Measurements from ENCODE around the gene HHIPL1. TPM values are rescaled to one million over a fixed set of nuclear protein-coding genes. Genes with fewer than 3 reads are reported as not detected.

The HHIPL1 gene
- total RNA-seq, 4 donors from 2014 or later, result 2.7 to 9.6 (median 3.7) TPM

DNA sequence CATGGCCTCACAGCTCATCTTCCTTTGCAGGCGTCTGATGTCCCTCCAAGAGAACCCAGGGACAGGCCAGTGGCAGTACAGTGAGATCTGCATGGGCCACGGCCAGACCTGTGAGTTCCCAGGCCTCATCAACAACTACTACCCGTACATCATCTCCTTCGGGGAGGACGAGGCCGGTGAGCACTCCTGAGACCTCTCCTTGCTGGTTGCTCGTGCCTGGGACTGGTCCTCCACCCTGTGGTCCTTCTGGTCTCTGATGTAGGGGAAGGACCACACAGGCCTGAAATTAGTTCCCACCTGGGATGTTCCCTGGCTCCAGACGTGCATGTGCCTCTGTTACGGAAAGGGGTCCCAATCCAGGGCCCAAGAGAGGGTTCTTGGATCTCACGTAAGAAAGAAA is 17.9 kb downstream of the HHIPL1 start:
- TF ChIP-seq CTCF (IDR thresholded peaks at IDR 0.05) (no peak), EP300 (IDR thresholded peaks at IDR 0.05) (no peak), POLR2AphosphoS5 (IDR thresholded peaks at IDR 0.05) (no peak), POLR2A (IDR thresholded peaks at IDR 0.05) (no peak)
- no peak overlapping the region for H3K27ac ChIP-seq
- H3K4me3 ChIP-seq, result no peak overlapping the region
- ATAC-seq, result no peak
- WGBS, 2 donors (ENCODE audit: low coverage in 1 of 2), result 60 to 95% methylated on average over 2 to 10 of the region's 10 CpGs
- H3K4me1 ChIP-seq, result peaks cover 0 to 15% (median 5%) of the 10 kb centered on the region in 3 donors
- H3K36me3 ChIP-seq, result peaks cover 0 to 46% of the 10 kb centered on the region in 2 donors
- H3K9me3 ChIP-seq, result no peaks in the 10 kb centered on the region
- H3K27me3 ChIP-seq, result peaks cover 39% of the 10 kb centered on the region

GRCh38 chr14:99663386-99664057 is 18.6 kb downstream of the HHIPL1 start:
- no peak for ATAC-seq
- peaks cover 0 to 53% of the 10 kb centered on the region in 2 donors for H3K36me3 ChIP-seq
- no peaks in the 10 kb centered on the region for H3K9me3 ChIP-seq
- H3K4me1 ChIP-seq, result peaks cover 0 to 15% (median 5%) of the 10 kb centered on the region in 3 donors
- no peak overlapping the region for H3K4me3 ChIP-seq
- no peak overlapping the region for H3K27ac ChIP-seq
- peaks cover 34% of the 10 kb centered on the region for H3K27me3 ChIP-seq
- no peak for TF ChIP-seq POLR2AphosphoS5 (IDR thresholded peaks at IDR 0.05)
- no peak for TF ChIP-seq CTCF (IDR thresholded peaks at IDR 0.05)
- no peak for TF ChIP-seq EP300 (IDR thresholded peaks at IDR 0.05)
- no peak for TF ChIP-seq POLR2A (IDR thresholded peaks at IDR 0.05)
- 81 to 84% methylated on average over 4 to 11 of the region's 12 CpGs for WGBS, 2 donors (ENCODE audit: low coverage in 1 of 2)

DNA sequence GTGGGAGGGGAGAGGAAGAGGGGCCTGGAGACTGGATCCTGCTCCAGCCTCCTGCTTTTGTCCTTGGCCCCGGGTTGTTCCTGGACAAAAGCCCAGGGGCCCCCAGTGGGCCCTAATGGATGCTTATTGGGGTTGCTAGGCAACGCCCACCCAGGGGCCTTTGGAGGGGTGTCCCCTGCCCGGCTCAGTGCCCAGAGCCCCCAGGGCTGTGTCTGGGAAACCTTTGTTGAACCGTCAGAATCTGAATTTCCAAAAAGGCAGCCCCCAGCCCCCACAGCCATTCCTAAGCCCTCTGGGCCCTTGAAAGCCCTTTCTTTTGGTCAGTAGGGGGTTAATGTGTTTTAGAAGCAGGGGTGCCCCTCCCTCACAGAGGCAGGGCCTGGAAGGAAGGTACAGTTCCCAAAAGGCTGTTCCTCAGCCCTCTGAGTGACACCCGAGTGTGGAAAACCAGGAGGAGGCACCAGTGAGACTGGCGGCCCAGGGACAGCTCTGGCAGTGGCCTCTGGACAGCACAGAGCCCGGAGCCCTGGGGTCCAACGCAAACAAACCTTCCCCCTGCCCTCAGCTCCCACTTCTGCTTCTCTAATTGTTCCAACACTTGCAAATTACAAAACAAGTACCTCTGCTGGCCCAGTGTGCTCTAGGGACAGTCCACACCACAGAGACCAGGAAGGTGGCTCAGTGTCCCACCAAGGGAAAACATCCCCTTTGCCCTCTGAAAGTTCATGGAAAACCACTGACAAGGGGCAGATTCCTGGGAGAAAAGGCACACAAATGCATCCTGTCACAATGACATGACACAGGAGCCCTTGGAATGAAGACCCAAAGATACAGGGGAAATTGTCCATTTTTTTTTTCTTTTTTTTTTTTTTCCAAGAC is 19.4 kb downstream of the HHIPL1 start:
- H3K27ac ChIP-seq, result no peak overlapping the region
- WGBS, 2 donors (ENCODE audit: low coverage in 1 of 2), result no CpG with 5 or more reads among the region's 8 CpGs
- peaks cover 27% of the 10 kb centered on the region for H3K27me3 ChIP-seq
- H3K4me3 ChIP-seq, result no peak overlapping the region
- H3K4me1 ChIP-seq, result peaks cover 0 to 13% (median 5%) of the 10 kb centered on the region in 3 donors
- H3K9me3 ChIP-seq, result no peaks in the 10 kb centered on the region
- peaks cover 0 to 61% of the 10 kb centered on the region in 2 donors for H3K36me3 ChIP-seq
- ATAC-seq, result no peak
- no peak for TF ChIP-seq EP300 (IDR thresholded peaks at IDR 0.05)
- TF ChIP-seq POLR2A (IDR thresholded peaks at IDR 0.05), result no peak
- no peak for TF ChIP-seq POLR2AphosphoS5 (IDR thresholded peaks at IDR 0.05)

- H3K27me3 ChIP-seq, result peaks cover 21% of the 10 kb centered on the region
- 83% methylated on average over 8 of the region's 12 CpGs; no CpG with 5 or more reads in 1 of the 2 donors for WGBS, 2 donors (ENCODE audit: low coverage in 1 of 2)
- no peak overlapping the region for H3K27ac ChIP-seq
- H3K36me3 ChIP-seq, result peaks cover 0 to 61% of the 10 kb centered on the region in 2 donors
- peaks cover 0 to 7% (median 4%) of the 10 kb centered on the region in 3 donors for H3K4me1 ChIP-seq
- no peak for ATAC-seq
- no peak overlapping the region for H3K4me3 ChIP-seq
- H3K9me3 ChIP-seq, result no peaks in the 10 kb centered on the region
- TF ChIP-seq POLR2A (IDR thresholded peaks at IDR 0.05) (no peak), CTCF (IDR thresholded peaks at IDR 0.05) (no peak), POLR2AphosphoS5 (IDR thresholded peaks at IDR 0.05) (no peak), EP300 (IDR thresholded peaks at IDR 0.05) (no peak)
These were observed 20.0 kb downstream of the HHIPL1 start for GRCh38 chr14:99664937-99665273.

DNA sequence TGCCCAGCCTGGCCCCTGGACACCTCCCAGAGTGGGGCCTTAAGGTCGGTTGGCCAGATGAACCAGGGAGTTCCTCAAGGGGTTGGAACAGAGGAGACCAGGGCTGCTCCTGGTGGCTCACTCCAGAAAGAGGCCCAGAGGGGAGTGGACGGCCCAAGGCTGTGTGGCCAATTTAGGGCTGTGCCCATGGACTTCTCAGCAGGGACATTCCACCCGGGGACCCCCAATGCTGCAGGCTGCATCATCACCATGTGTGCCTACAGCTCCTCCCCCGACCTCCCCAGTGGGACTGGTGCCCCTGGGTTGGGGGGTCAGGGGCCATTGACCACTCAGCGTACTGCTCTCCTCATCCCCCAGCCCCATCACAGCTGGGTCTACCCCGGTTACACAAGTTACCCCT is 21.6 kb downstream of the HHIPL1 start:
- peaks cover 0 to 55% of the 10 kb centered on the region in 2 donors for H3K36me3 ChIP-seq
- H3K9me3 ChIP-seq, result no peaks in the 10 kb centered on the region
- TF ChIP-seq POLR2AphosphoS5 (IDR thresholded peaks at IDR 0.05) (no peak), POLR2A (IDR thresholded peaks at IDR 0.05) (no peak), CTCF (IDR thresholded peaks at IDR 0.05) (no peak), EP300 (IDR thresholded peaks at IDR 0.05) (no peak)
- no peaks in the 10 kb centered on the region for H3K4me1 ChIP-seq
- no peak overlapping the region for H3K27ac ChIP-seq
- ATAC-seq, result no peak
- H3K27me3 ChIP-seq, result peaks cover 7% of the 10 kb centered on the region
- H3K4me3 ChIP-seq, result no peak overlapping the region
- 50 to 67% methylated on average over 4 of the region's 6 CpGs for WGBS, 2 donors (ENCODE audit: low coverage in 1 of 2)
